A673 (cell line): ENCODE measurements around the gene SLC19A1. TPM values are rescaled to one million over a fixed set of nuclear protein-coding genes. Genes with fewer than 3 reads are reported as not detected.

Source experiments
- BruUV-seq: library from RNA; stranded (reverse); fragments of 400-500 nt; replicated peaks from 2 replicates; lab custom pipeline; 2021; lab: Mats Ljungman, UMichigan
- CTCF ChIA-PET: fragments of 300-600 bp; sonication (Branson Sonifier 250); formaldehyde crosslinking; loops from one replicate; lab custom pipeline; 2022; ENCODE audit warnings: antibody characterized with exemption; lab: Charles Lee
- POLR2A ChIA-PET: fragments of 300-600 bp; sonication (Branson Sonifier 250); formaldehyde crosslinking; loops from one replicate; lab custom pipeline; 2022; ENCODE audit warnings: antibody characterized with exemption; ENCODE audit not compliant: low non-redundant PET; lab: Charles Lee
- DNase-seq: peaks from one replicate; pipeline ENCODE4 v3.0.0-alpha.2; 2015; ENCODE audit warnings: low spot score
- H3K27ac ChIP-seq: fragments of 200-600 bp; sonication (generic); 2 replicates; pipeline ENCODE4 v1.5.1; 2016; ENCODE audit warnings: mixed run types, low read depth, mild to moderate bottlenecking, mixed read lengths, antibody characterized with exemption, low read length; ENCODE audit not compliant: poor library complexity, severe bottlenecking
- H3K27me3 ChIP-seq: fragments of 200-600 bp; sonication (generic); replicated peaks from 2 replicates; pipeline ENCODE4 v1.6.1; 2017; ENCODE audit warnings: mixed run types, low read depth, mild to moderate bottlenecking, mixed read lengths, antibody characterized with exemption, low read length; ENCODE audit not compliant: insufficient read depth, poor library complexity
- H3K36me3 ChIP-seq: fragments of 200-600 bp; sonication (generic); 2 replicates; pipeline ENCODE4 v1.6.1; 2016; ENCODE audit warnings: mixed run types, mild to moderate bottlenecking, mixed read lengths, antibody characterized with exemption, low read length; ENCODE audit not compliant: insufficient read depth, poor library complexity, severe bottlenecking
- H3K4me1 ChIP-seq: fragments of 200-600 bp; sonication (generic); 2 replicates; pipeline ENCODE4 v1.6.1; 2017; ENCODE audit warnings: mixed run types, mild to moderate bottlenecking, mixed read lengths, antibody characterized with exemption, low read length; ENCODE audit not compliant: insufficient read depth, poor library complexity, severe bottlenecking
- H3K4me3 ChIP-seq: fragments of 200-600 bp; sonication (generic); 2 replicates; pipeline ENCODE4 v1.5.1; 2016; ENCODE audit warnings: low read depth, mixed run types, mild to moderate bottlenecking, mixed read lengths, low read length; ENCODE audit not compliant: poor library complexity, severe bottlenecking
- H3K9me3 ChIP-seq: fragments of 200-600 bp; sonication (generic); 2 replicates; pipeline ENCODE4 v1.6.1; 2016; ENCODE audit warnings: mixed run types, low read depth, mild to moderate bottlenecking, mixed read lengths, antibody characterized with exemption, low read length; ENCODE audit not compliant: poor library complexity, severe bottlenecking
- EZH2 ChIP-seq: fragments of 200-600 bp; sonication (generic); IDR thresholded peaks from 2 replicates; pipeline ENCODE4 v1.6.1; 2017; ENCODE audit warnings: borderline replicate concordance, low read depth, mild to moderate bottlenecking, mixed read lengths, antibody characterized with exemption, low read length; ENCODE audit not compliant: poor library complexity, severe bottlenecking
- intact Hi-C: fragments of 100-400 bp; cut with micrococcal nuclease; formaldehyde crosslinking; loops from one replicate; pipeline ENCODE4 v1.10.0; 2022; ENCODE audit not compliant: unreplicated experiment
- total RNA-seq: library from RNA; stranded (reverse); gene quantifications from 2 replicates; pipeline ENCODE4 v1.2.3, GENCODE V29; 2021
- TF ChIP-seq, protein P1 (sequence below): fragments of 300-800, 200-600 bp; sonication (generic); conservative IDR thresholded peaks from 2 replicates; pipeline ENCODE4 v1.5.1; 2017; ENCODE audit warnings: low read depth, mild to moderate bottlenecking, antibody characterized with exemption, low read length, moderate library complexity, mixed read lengths

The SLC19A1 gene
- total RNA-seq, 1 experiment from 2014 or later = 72.1 TPM

DNA sequence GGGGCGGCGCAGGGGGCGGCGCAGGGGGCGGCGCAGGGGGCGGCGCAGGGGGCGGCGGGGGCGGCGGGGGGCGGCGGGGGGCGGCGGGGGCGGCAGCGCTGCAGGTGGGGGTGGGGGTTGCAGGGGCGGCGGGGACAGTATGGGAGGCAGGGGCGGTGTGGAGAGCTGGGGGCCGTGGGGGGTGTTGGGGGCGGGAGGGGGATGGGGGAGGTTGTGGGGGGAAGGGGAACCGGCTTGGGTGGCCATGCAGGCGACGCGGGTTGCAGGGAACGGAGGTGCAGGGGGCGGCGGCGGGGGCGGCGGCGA is 13.0 kb upstream of the SLC19A1 start:
- Histone ChIP-seq H3K9me3 (no peaks in the 10 kb centered on the region), H3K27me3 (no peaks in the 10 kb centered on the region), H3K4me1 (no peaks in the 10 kb centered on the region), H3K36me3 (no peaks in the 10 kb centered on the region), H3K4me3 (peak overlapping the region; percentile 50), H3K27ac (no peak overlapping the region)
- no TSS peak for BruUV-seq
- TF ChIP-seq, protein P1, sequence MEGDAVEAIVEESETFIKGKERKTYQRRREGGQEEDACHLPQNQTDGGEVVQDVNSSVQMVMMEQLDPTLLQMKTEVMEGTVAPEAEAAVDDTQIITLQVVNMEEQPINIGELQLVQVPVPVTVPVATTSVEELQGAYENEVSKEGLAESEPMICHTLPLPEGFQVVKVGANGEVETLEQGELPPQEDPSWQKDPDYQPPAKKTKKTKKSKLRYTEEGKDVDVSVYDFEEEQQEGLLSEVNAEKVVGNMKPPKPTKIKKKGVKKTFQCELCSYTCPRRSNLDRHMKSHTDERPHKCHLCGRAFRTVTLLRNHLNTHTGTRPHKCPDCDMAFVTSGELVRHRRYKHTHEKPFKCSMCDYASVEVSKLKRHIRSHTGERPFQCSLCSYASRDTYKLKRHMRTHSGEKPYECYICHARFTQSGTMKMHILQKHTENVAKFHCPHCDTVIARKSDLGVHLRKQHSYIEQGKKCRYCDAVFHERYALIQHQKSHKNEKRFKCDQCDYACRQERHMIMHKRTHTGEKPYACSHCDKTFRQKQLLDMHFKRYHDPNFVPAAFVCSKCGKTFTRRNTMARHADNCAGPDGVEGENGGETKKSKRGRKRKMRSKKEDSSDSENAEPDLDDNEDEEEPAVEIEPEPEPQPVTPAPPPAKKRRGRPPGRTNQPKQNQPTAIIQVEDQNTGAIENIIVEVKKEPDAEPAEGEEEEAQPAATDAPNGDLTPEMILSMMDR = no peak
- POLR2A ChIA-PET = interaction anchor here (0.7 kb wide), 1 partner anchor 453 kb away, joined by 5 read pairs; no protein-coding TSS in a partner anchor
- intact Hi-C loops = loop anchor here (2.0 to 5.0 kb wide), 2 partner anchors 87 to 266 kb away; partner anchors contain the start of gene PCBP3
- CTCF ChIA-PET = interaction anchor here (0.6 to 1.3 kb wide), 4 partner anchors 41 to 325 kb away, joined by 3 to 11 read pairs (median 5); no protein-coding TSS in a partner anchor
- no peak for DNase-seq

DNA sequence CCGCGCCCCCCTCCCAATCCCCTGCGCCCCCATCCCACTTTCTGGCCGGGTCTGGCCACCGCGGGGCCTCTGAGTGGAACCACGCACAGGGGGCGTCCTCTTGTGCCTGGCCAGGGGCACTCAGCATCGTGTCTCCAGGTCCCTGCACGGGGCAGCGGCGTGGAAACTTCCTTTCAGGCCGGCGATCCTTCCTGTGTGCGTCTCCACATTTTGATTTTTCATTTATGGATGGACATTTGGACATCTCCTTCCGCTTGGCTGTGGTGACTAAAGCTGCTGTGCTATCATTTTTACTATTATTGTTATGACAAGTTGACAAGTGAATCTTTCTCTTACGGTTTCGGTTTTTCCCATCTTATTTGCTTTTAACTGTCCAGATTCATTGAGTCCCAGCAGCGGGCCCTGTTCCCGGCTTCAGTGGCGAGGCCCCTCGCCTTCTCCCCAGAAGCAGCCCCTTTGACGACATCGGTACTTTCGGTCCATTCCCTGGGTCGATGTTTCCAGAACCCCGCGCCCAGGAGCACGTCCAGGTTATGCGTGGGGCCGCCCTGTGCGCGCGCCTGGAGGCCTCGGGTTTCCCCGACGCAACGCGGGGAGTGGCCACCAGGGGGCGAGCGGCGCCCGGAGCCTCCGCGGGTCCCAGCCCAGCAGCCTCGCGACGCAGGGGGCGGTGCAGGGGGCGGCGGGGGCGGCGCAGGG is 12.4 kb upstream of the SLC19A1 start:
- peak; percentile 83 for DNase-seq
- peak overlapping the region; percentile 51 for H3K27ac ChIP-seq
- CTCF ChIA-PET = no interaction called here
- no peaks in the 10 kb centered on the region for H3K36me3 ChIP-seq
- no peaks in the 10 kb centered on the region for H3K27me3 ChIP-seq
- no TSS peak for BruUV-seq
- TF ChIP-seq, protein P1 = peak; percentile 71
- TF ChIP-seq EZH2 = no peak
- H3K9me3 ChIP-seq = no peaks in the 10 kb centered on the region
- H3K4me1 ChIP-seq = no peaks in the 10 kb centered on the region
- peak overlapping the region; percentile 83 for H3K4me3 ChIP-seq
- POLR2A ChIA-PET = no interaction called here
- intact Hi-C loops = loop anchor here (2.0 to 5.0 kb wide), 2 partner anchors 88 to 266 kb away; partner anchors contain the start of gene PCBP3

DNA sequence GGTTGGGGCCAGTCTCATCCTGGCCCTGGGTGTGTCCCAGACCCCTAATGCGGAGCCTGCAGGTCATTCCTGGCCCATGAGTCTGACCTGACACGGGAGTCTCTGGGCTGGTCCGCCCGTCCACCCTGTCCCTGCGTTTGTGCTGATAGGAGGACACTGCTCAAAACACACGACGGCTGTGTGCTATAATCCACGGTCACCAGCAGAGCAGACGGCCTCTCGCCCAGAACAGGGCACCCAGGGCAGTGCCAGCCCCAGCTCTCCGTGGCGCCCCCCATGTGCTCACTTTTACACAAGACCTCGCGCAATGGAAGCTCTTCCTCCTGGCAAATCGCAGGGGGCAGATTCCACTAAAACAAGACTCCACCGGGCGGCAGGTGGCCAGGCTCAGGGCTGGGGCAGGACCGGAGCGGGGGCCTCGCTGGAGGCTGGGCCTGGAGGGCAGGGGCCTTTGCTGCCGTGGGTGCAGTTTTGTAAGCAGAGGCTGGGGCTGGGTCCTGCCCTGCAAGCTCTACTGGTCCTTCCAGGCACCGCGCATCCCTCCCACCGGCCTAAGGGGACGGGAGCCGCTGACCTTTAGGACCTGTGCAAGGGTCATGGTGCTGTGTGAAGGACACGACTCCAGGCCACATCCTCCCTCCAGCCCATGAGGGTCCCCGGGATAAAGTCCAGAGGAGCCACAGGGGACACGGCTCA is 10.6 kb upstream of the SLC19A1 start:
- no peak overlapping the region for H3K27ac ChIP-seq
- no peaks in the 10 kb centered on the region for H3K36me3 ChIP-seq
- no peak overlapping the region for H3K4me3 ChIP-seq
- no peaks in the 10 kb centered on the region for H3K27me3 ChIP-seq
- ChIA-PET POLR2A (no interaction called here), CTCF (no interaction called here)
- no peaks in the 10 kb centered on the region for H3K4me1 ChIP-seq
- TF ChIP-seq EZH2 = no peak
- TF ChIP-seq, protein P1 = no peak
- no peaks in the 10 kb centered on the region for H3K9me3 ChIP-seq
- intact Hi-C loops = no loop called here
- BruUV-seq = no TSS peak
- no peak for DNase-seq
